ENCODE measurements around the gene FADS2.

Gene FADS2

DNA sequence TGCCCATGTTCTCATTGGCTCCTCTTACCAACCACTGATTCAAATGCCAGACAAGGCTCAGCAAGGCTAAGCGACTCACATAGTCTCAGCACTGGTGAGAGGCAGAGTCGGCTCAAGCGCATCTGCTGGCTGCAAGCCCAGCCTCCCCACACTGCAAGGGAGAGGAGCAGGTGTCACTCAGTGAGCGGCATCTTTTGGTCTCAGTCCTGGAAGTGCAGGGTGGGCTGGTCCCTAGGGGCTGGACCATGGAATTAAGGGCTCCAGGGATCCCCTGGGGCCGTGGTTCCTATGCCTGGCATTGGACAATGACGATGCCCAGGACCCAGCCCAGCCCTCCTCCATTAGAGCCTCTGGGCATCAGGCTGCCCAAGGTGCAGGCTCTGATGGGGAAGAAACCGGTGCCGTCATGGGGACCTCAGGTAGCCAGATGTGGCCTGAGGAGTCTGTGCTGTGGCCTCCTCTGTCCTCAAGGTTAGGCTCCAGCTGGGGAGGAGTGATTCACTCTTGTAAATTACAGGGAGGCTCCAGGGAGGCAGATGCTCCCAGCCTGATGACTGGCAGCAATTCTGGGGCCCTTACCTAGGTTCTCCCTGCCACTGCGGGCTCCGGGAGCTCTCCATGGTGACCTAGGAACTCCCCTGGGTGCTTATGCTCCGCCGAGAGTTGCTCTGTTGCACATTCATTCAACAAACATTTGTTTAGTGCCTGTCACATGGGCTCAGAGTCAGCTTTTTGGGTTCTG is 28.0 kb downstream of the FADS2 start:
- H3K79me2 ChIP-seq (ENCODE audit: control insufficient read depth, low read length), result peaks cover 12% of the 10 kb centered on the region
- H4K20me1 ChIP-seq (ENCODE audit: control insufficient read depth, insufficient read depth, low read depth, low read length), result peaks cover 17% of the 10 kb centered on the region
- H3K4me1 ChIP-seq (ENCODE audit: control insufficient read depth, low read length), result no peaks in the 10 kb centered on the region
- no peaks in the 10 kb centered on the region for H3F3A ChIP-seq (ENCODE audit: control insufficient read depth, insufficient read depth)
- H3K27me3 ChIP-seq (ENCODE audit: control insufficient read depth, low read length), result no peaks in the 10 kb centered on the region
- H3K27ac ChIP-seq (ENCODE audit: low read depth, low read length), result no peak overlapping the region
- peaks cover 93% of the 10 kb centered on the region for H3K36me3 ChIP-seq (ENCODE audit: control insufficient read depth, low read length)
- TF ChIP-seq, protein P1, sequence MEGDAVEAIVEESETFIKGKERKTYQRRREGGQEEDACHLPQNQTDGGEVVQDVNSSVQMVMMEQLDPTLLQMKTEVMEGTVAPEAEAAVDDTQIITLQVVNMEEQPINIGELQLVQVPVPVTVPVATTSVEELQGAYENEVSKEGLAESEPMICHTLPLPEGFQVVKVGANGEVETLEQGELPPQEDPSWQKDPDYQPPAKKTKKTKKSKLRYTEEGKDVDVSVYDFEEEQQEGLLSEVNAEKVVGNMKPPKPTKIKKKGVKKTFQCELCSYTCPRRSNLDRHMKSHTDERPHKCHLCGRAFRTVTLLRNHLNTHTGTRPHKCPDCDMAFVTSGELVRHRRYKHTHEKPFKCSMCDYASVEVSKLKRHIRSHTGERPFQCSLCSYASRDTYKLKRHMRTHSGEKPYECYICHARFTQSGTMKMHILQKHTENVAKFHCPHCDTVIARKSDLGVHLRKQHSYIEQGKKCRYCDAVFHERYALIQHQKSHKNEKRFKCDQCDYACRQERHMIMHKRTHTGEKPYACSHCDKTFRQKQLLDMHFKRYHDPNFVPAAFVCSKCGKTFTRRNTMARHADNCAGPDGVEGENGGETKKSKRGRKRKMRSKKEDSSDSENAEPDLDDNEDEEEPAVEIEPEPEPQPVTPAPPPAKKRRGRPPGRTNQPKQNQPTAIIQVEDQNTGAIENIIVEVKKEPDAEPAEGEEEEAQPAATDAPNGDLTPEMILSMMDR (IDR thresholded peaks at IDR 0.05; ENCODE audit: low read depth, low read length, poor library complexity, severe bottlenecking), result no peak
- no peak for TF ChIP-seq EZH2phosphoT487 (IDR thresholded peaks at IDR 0.05; ENCODE audit: borderline replicate concordance, low read length)
- no peak overlapping the region for H3K4me3 ChIP-seq (ENCODE audit: low read length)
- H3K4me2 ChIP-seq (ENCODE audit: low read length), result no peak overlapping the region
- no peaks in the 10 kb centered on the region for H3K9me2 ChIP-seq (replicated peaks; ENCODE audit: control insufficient read depth, low read length)
- H3K9me3 ChIP-seq (ENCODE audit: control insufficient read depth, insufficient read depth, low read length), result no peaks in the 10 kb centered on the region

DNA sequence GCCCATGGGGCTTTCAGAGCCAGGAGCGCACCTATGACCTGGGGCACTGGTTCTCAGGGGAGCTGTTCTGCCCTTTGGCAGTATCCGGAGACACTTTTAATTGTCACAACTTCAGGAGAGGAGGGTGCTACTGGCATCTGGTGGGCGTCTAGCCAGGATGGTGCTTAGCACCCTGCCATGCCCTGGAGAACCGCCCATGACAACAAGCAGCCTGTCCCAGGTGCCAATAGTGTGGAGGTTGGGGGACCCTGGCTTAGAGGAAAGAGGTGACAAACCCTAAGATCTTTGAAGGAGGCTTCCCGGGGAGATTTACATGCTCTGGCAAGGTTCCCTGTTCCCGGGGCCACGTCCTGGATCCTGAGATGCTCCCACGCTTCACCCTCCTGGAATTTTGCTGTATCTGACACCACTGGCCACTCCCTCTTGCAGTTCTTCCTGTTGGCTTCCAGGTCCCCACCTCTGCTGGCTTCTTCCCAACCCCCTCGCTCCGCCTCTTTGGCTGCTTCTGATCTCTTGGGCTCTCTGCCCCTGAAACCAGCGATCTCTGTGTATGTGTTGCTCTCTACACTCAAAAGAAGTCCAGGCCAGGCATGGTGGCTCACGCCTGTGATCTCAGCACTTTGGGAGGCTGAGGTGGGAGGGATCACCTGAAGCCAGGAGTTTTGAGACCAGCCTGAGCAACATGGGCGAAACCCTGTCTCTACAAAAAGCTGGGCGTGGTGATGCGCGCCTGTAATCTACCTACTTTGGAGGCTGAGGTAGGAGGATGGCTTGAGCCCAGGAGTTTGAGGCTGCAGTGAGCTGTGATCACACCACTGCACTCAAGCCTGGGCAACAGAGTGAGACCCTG is 32.2 kb downstream of the FADS2 start:
- Histone ChIP-seq H3K4me2 (ENCODE audit: low read length) (no peak overlapping the region), H3F3A (ENCODE audit: control insufficient read depth, insufficient read depth) (no peaks in the 10 kb centered on the region), H3K79me2 (ENCODE audit: control insufficient read depth, low read length) (no peaks in the 10 kb centered on the region), H3K27ac (ENCODE audit: low read depth, low read length) (no peak overlapping the region), H3K9me3 (ENCODE audit: control insufficient read depth, insufficient read depth, low read length) (no peaks in the 10 kb centered on the region), H3K4me3 (ENCODE audit: low read length) (no peak overlapping the region), H3K4me1 (ENCODE audit: control insufficient read depth, low read length) (no peaks in the 10 kb centered on the region), H3K27me3 (ENCODE audit: control insufficient read depth, low read length) (no peaks in the 10 kb centered on the region), H3K9me2 (replicated peaks; ENCODE audit: control insufficient read depth, low read length) (no peaks in the 10 kb centered on the region), H4K20me1 (ENCODE audit: control insufficient read depth, insufficient read depth, low read depth, low read length) (peaks cover 12% of the 10 kb centered on the region), H3K36me3 (ENCODE audit: control insufficient read depth, low read length) (peaks cover 89% of the 10 kb centered on the region)
- no peak for TF ChIP-seq EZH2phosphoT487 (IDR thresholded peaks at IDR 0.05; ENCODE audit: borderline replicate concordance, low read length)
- TF ChIP-seq, protein P1 (IDR thresholded peaks at IDR 0.05; ENCODE audit: low read depth, low read length, poor library complexity, severe bottlenecking), result no peak

DNA sequence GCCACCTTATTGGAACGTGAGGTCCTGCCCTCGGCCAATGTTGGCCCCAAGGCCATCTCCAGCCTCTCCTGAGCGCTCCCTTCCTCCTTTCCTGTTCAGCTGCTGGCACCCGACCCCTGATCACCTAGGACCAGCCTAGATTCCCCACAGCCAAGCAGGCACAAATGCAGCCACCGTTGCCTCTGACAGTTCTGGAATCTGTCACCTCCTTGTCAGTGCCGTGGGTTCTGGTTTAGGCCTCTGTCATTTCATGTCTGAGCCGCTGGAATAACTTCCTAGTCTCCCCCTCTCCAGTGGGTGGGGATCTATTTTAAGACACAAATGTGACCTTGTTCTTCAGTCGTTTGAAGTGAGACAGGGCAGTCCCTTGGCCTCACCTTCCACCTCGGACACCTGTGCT is 33.5 kb downstream of the FADS2 start:
- H3K36me3 ChIP-seq (ENCODE audit: control insufficient read depth, low read length), result peaks cover 89% of the 10 kb centered on the region
- no peaks in the 10 kb centered on the region for H3K27me3 ChIP-seq (ENCODE audit: control insufficient read depth, low read length)
- H3K27ac ChIP-seq (ENCODE audit: low read depth, low read length), result no peak overlapping the region
- no peaks in the 10 kb centered on the region for H3K9me3 ChIP-seq (ENCODE audit: control insufficient read depth, insufficient read depth, low read length)
- TF ChIP-seq, protein P1 (IDR thresholded peaks at IDR 0.05; ENCODE audit: low read depth, low read length, poor library complexity, severe bottlenecking), result no peak
- no peak for TF ChIP-seq EZH2phosphoT487 (IDR thresholded peaks at IDR 0.05; ENCODE audit: borderline replicate concordance, low read length)
- H3F3A ChIP-seq (ENCODE audit: control insufficient read depth, insufficient read depth), result no peaks in the 10 kb centered on the region
- H3K4me2 ChIP-seq (ENCODE audit: low read length), result no peak overlapping the region
- H4K20me1 ChIP-seq (ENCODE audit: control insufficient read depth, insufficient read depth, low read depth, low read length), result peaks cover 4% of the 10 kb centered on the region
- H3K79me2 ChIP-seq (ENCODE audit: control insufficient read depth, low read length), result no peaks in the 10 kb centered on the region
- no peaks in the 10 kb centered on the region for H3K4me1 ChIP-seq (ENCODE audit: control insufficient read depth, low read length)
- no peak overlapping the region for H3K4me3 ChIP-seq (ENCODE audit: low read length)
- H3K9me2 ChIP-seq (replicated peaks; ENCODE audit: control insufficient read depth, low read length), result no peaks in the 10 kb centered on the region
